HG02798 (cell line): ENCODE data around the gene ABHD17C.

Experiments used
- ATAC-seq: cut with Tn5 transposase; IDR thresholded peaks from one replicate; pipeline ENCODE4 v1.9.1; 2021; ENCODE audit warnings: mild to moderate bottlenecking; ENCODE audit not compliant: unreplicated experiment, poor library complexity

ABHD17C gene

GRCh38 chr15:80779658-80780415 is 84.7 kb downstream of the ABHD17C start:
- ATAC-seq = no peak

GRCh38 chr15:80780416-80781221 is 85.5 kb downstream of the ABHD17C start:
- ATAC-seq = no peak

GRCh38 chr15:80783260-80783659 is 88.2 kb downstream of the ABHD17C start:
- no peak for ATAC-seq

- no peak for ATAC-seq
These were observed 90.2 kb downstream of the ABHD17C start for GRCh38 chr15:80785335-80785734.

GRCh38 chr15:80785811-80786354 is 90.8 kb downstream of the ABHD17C start:
- ATAC-seq = no peak

GRCh38 chr15:80787316-80787715 is 92.2 kb downstream of the ABHD17C start:
- no peak for ATAC-seq

- ATAC-seq = no peak
These were observed 93.4 kb downstream of the ABHD17C start for GRCh38 chr15:80788536-80788935.

GRCh38 chr15:80789296-80789695 is 94.2 kb downstream of the ABHD17C start:
- ATAC-seq = no peak

GRCh38 chr15:80789796-80790195 is 94.7 kb downstream of the ABHD17C start:
- no peak for ATAC-seq

GRCh38 chr15:80790236-80790635 is 95.1 kb downstream of the ABHD17C start:
- ATAC-seq = no peak

- no peak for ATAC-seq
These were observed 95.9 kb downstream of the ABHD17C start for GRCh38 chr15:80791004-80791403.

- no peak for ATAC-seq
These were observed 101.3 kb downstream of the ABHD17C start for GRCh38 chr15:80796407-80796806.

- ATAC-seq = no peak
These were observed 103.8 kb downstream of the ABHD17C start for GRCh38 chr15:80798911-80799310.

- ATAC-seq = no peak
These were observed 105.0 kb downstream of the ABHD17C start for GRCh38 chr15:80800067-80800466.

- ATAC-seq = no peak
These were observed 107.0 kb downstream of the ABHD17C start for GRCh38 chr15:80801891-80802680.

GRCh38 chr15:80803580-80804525 is 108.7 kb downstream of the ABHD17C start:
- ATAC-seq = no peak

GRCh38 chr15:80804970-80805495 is 109.9 kb downstream of the ABHD17C start:
- ATAC-seq = no peak
